CD4-positive, CD25-positive, alpha-beta regulatory T cell (primary cell): ENCODE measurements around the gene FOXN3. TPM values are rescaled to one million over a fixed set of nuclear protein-coding genes. Genes with fewer than 3 reads are reported as not detected.

ENCODE experiments used
- ATAC-seq, 2 donors: fragments of 150-1000 bp; cut with Tn5 transposase; one replicate each; pipeline ENCODE4 v1.10.0; 2021; ENCODE audit warnings: low read depth in 2 of 2, moderate number of reproducible peaks in 2 of 2, moderate library complexity in 1 of 2
- DNase-seq, 3 donors: peaks; one replicate each; pipeline versions ENCODE4 v3.0.0 to v3.0.0-alpha.2; 2012 to 2022; ENCODE audit warnings: mixed read lengths in 1 of 3
- H3K27ac ChIP-seq: one replicate; pipeline ENCODE4 v1.7.0; 2013; ENCODE audit warnings: mild to moderate bottlenecking, low read length; ENCODE audit not compliant: insufficient read depth, poor library complexity, severe bottlenecking
- H3K27me3 ChIP-seq: one replicate; pipeline ENCODE4 v1.7.0; 2013; ENCODE audit warnings: low read length; ENCODE audit not compliant: control insufficient read depth, insufficient read depth
- H3K36me3 ChIP-seq: one replicate; pipeline ENCODE4 v1.7.0; 2013; ENCODE audit warnings: mild to moderate bottlenecking, low read length, moderate library complexity; ENCODE audit not compliant: control insufficient read depth, insufficient read depth
- H3K4me1 ChIP-seq: 2 replicates; pipeline ENCODE4 v1.7.0; 2013; ENCODE audit warnings: mild to moderate bottlenecking, low read length; ENCODE audit not compliant: insufficient read depth, control insufficient read depth, poor library complexity, severe bottlenecking
- H3K4me3 ChIP-seq: one replicate; pipeline ENCODE4 v1.7.0; 2013; ENCODE audit warnings: low read depth, mild to moderate bottlenecking, low read length, moderate library complexity
- H3K9me3 ChIP-seq, 2 experiments: 1 replicate in 1 of 2; 2 replicates in 1 of 2; pipeline ENCODE4 v1.7.0; 2013; ENCODE audit warnings: low read length in 2 of 2, mild to moderate bottlenecking in 1 of 2, moderate library complexity in 1 of 2; ENCODE audit not compliant: control insufficient read depth in 2 of 2
- H3K27ac Mint-ChIP-seq, 3 donors: one replicate each; pipeline ENCODE4 v1.8.0; 2020 to 2022; ENCODE audit warnings: mild to moderate bottlenecking in 3 of 3, mixed read lengths in 3 of 3, moderate library complexity in 2 of 3
- H3K27me3 Mint-ChIP-seq: one replicate; pipeline ENCODE4 v1.8.0; 2022; ENCODE audit warnings: mild to moderate bottlenecking, mixed read lengths
- H3K36me3 Mint-ChIP-seq: one replicate; pipeline ENCODE4 v1.8.0; 2020; ENCODE audit warnings: mixed read lengths
- H3K4me1 Mint-ChIP-seq, 4 donors: one replicate each; pipeline ENCODE4 v1.8.0; 2020 to 2022; ENCODE audit warnings: mixed read lengths in 4 of 4, mild to moderate bottlenecking in 1 of 4
- H3K4me3 Mint-ChIP-seq, 4 donors: one replicate each; pipeline ENCODE4 v1.8.0; 2020 to 2022; ENCODE audit warnings: mild to moderate bottlenecking in 4 of 4, mixed read lengths in 4 of 4, moderate library complexity in 3 of 4
- H3K9me3 Mint-ChIP-seq, 7 donors: one replicate each; pipeline ENCODE4 v1.8.0; 2020 to 2022; ENCODE audit warnings: mixed read lengths in 7 of 7, mild to moderate bottlenecking in 3 of 7, moderate library complexity in 2 of 7
- polyA plus RNA-seq, 4 donors: library from polyadenylated mRNA; unstranded; fragments of 300-500 nt; fragmentation: Illumina TruSeq; gene quantifications; one replicate each; pipeline ENCODE4 v1.2.3, GENCODE V29; 2021
- total RNA-seq: library from RNA; stranded (reverse); gene quantifications from one replicate; pipeline ENCODE4 v1.2.3, GENCODE V29; 2022

FOXN3 gene
- total and polyA plus RNA-seq, 5 donors from 2014 or later, result 108 to 203 (median 111) TPM

GRCh38 chr14:89142366-89142765 is 274.7 kb downstream of the FOXN3 start:
- H3K27me3 Mint-ChIP-seq, result peaks cover 24% of the 10 kb centered on the region
- no peaks in the 10 kb centered on the region for H3K9me3 ChIP-seq
- no peak overlapping the region for H3K27ac Mint-ChIP-seq
- H3K9me3 Mint-ChIP-seq, result peaks cover 0 to 4% (median 0%) of the 10 kb centered on the region in 7 donors
- H3K27ac ChIP-seq, result no peak overlapping the region
- DNase-seq, result no peak
- no peaks in the 10 kb centered on the region for H3K27me3 ChIP-seq
- no peaks in the 10 kb centered on the region for H3K4me1 Mint-ChIP-seq
- no peak for ATAC-seq
- peaks cover 7% of the 10 kb centered on the region for H3K36me3 Mint-ChIP-seq
- H3K4me3 ChIP-seq, result no peak overlapping the region
- H3K4me3 Mint-ChIP-seq, result no peak overlapping the region
- H3K36me3 ChIP-seq, result no peaks in the 10 kb centered on the region
- H3K4me1 ChIP-seq, result no peaks in the 10 kb centered on the region

DNA sequence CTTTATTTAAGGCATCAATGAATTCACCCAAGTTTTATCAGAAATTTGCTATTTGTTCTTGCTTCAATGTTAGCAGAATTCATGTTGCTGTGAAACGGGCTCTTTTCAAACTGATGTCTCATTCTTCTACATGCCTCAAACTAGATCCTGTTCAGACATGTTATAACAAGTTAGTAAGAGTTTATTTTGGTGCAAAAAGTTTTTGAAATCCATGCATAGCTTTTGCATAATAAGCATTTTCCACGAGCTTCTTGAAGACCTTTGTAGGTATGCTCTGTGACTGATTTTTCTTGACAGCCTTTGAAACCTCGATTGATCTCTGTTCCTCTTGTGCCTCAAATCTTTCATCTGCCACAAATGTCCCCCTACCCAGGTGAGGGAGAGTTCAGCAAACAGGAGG is 275.2 kb downstream of the FOXN3 start:
- peaks cover 24% of the 10 kb centered on the region for H3K27me3 Mint-ChIP-seq
- no peaks in the 10 kb centered on the region for H3K4me1 Mint-ChIP-seq
- Histone ChIP-seq H3K4me3 (no peak overlapping the region), H3K9me3 (no peaks in the 10 kb centered on the region), H3K27me3 (no peaks in the 10 kb centered on the region), H3K4me1 (no peaks in the 10 kb centered on the region), H3K36me3 (no peaks in the 10 kb centered on the region), H3K27ac (no peak overlapping the region)
- H3K27ac Mint-ChIP-seq, result no peak overlapping the region
- ATAC-seq (no peak), DNase-seq (no peak)
- H3K36me3 Mint-ChIP-seq, result peaks cover 3% of the 10 kb centered on the region
- no peak overlapping the region for H3K4me3 Mint-ChIP-seq
- peaks cover 0 to 8% (median 2%) of the 10 kb centered on the region in 7 donors for H3K9me3 Mint-ChIP-seq

DNA sequence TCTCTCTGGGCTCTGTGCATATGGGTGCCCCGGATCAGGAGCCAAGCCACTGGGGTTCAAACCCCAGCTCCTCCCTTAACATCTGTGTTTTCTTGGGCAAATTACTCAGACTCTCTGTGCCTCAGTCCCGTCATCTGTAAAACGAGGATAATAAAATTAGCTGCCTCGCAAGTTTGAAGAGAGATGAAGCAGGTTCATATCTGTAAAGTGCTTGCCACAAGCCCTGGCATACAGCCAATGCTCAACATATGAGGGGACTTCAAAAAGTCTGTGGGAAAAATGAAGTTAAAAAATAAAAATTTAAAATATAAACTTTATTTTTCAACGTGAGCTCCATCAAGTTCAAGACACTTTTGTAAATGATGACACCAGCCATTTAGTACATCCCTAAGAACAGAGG is 276.7 kb downstream of the FOXN3 start:
- H3K27ac ChIP-seq, result no peak overlapping the region
- no peaks in the 10 kb centered on the region for H3K4me1 ChIP-seq
- Mint-ChIP-seq H3K4me1 (no peaks in the 10 kb centered on the region), H3K27me3 (peaks cover 30% of the 10 kb centered on the region), H3K4me3 (no peak overlapping the region), H3K36me3 (peaks cover 3% of the 10 kb centered on the region), H3K27ac (no peak overlapping the region), H3K9me3 (peaks cover 0 to 23% (median 5%) of the 10 kb centered on the region in 7 donors)
- H3K27me3 ChIP-seq, result no peaks in the 10 kb centered on the region
- ATAC-seq (no peak), DNase-seq (no peak)
- no peaks in the 10 kb centered on the region for H3K36me3 ChIP-seq
- no peak overlapping the region for H3K4me3 ChIP-seq
- H3K9me3 ChIP-seq, result peaks cover 6 to 8% of the 10 kb centered on the region in 2 experiments

DNA sequence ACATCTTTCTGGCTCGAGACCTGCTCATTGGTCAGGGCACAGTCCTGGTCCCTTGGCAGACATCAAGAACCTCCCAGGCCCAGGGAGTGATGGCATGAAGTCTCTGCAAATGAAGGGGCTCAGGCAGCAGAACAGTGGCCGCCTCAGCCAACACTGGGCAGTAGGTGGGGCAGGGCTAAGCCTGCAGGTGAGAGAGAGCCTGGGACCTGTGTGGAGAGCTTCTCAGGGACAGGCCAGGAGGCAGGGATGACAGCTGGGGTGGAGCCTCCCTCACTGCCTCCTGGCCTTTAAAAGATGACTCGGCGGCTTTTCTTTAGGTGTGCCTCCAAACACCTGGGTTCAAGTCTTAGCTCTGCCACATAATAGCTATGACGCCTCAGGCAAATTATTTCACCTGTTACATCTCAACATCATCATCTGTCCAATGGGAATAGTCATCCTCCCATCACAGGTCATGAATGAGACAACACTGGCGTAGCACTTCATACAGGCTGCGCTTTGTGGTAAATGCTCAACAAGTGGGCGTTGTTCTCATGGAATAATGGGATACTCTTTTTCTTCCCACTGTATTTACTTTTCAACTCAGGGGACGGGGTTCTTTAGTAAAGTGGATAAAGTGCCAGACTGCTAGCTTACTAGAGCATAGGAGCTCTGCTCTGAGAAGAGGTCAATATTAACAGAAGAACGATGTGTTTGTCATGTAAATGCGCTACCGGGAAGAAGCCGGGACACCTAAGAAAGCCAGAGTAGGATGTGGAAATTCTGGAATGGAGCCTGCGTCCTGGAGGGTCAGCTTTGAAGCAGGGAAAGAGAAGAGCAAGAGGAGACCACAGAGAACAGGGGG is 277.4 kb downstream of the FOXN3 start:
- H3K27ac ChIP-seq, result no peak overlapping the region
- no peaks in the 10 kb centered on the region for H3K27me3 ChIP-seq
- H3K4me1 ChIP-seq, result no peaks in the 10 kb centered on the region
- peaks cover 0 to 25% (median 5%) of the 10 kb centered on the region in 7 donors for H3K9me3 Mint-ChIP-seq
- peaks cover 27% of the 10 kb centered on the region for H3K27me3 Mint-ChIP-seq
- H3K4me1 Mint-ChIP-seq, result no peaks in the 10 kb centered on the region
- no peak overlapping the region for H3K4me3 Mint-ChIP-seq
- DNase-seq (no peak), ATAC-seq (no peak)
- no peaks in the 10 kb centered on the region for H3K36me3 ChIP-seq
- H3K4me3 ChIP-seq, result no peak overlapping the region
- peaks cover 6 to 11% of the 10 kb centered on the region in 2 experiments for H3K9me3 ChIP-seq
- no peaks in the 10 kb centered on the region for H3K36me3 Mint-ChIP-seq
- no peak overlapping the region for H3K27ac Mint-ChIP-seq

DNA sequence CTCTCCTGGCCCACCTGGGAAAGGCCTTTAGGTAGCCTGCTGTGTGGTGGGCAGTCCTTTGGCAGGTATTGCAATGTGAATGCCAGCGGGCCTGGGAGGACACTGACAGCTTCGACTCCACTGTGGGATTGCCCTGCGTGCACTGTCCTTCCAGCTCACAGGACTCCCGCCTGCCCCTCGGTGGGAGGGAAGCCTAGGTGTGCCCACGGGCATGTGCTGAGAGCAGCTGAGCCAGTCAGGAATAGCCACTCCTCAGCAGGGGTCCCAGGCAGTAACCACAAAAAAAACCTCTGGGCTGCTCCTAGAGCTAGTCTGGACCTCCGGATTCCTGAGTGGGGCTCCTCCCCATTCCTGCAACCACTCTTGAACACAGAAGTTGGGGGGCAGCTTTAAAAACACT is 278.2 kb downstream of the FOXN3 start:
- H3K27ac Mint-ChIP-seq, result no peak overlapping the region
- H3K4me3 Mint-ChIP-seq, result no peak overlapping the region
- Histone ChIP-seq H3K27ac (no peak overlapping the region), H3K4me1 (no peaks in the 10 kb centered on the region), H3K4me3 (no peak overlapping the region), H3K9me3 (peaks cover 6 to 11% of the 10 kb centered on the region in 2 experiments), H3K27me3 (no peaks in the 10 kb centered on the region), H3K36me3 (no peaks in the 10 kb centered on the region)
- ATAC-seq (no peak), DNase-seq (no peak)
- peaks cover 0 to 25% (median 5%) of the 10 kb centered on the region in 7 donors for H3K9me3 Mint-ChIP-seq
- H3K27me3 Mint-ChIP-seq, result peaks cover 22% of the 10 kb centered on the region
- no peaks in the 10 kb centered on the region for H3K36me3 Mint-ChIP-seq
- no peaks in the 10 kb centered on the region for H3K4me1 Mint-ChIP-seq

GRCh38 chr14:89137526-89138163 is 279.4 kb downstream of the FOXN3 start:
- ATAC-seq, result no peak
- no peak overlapping the region for H3K4me3 ChIP-seq
- H3K36me3 ChIP-seq, result no peaks in the 10 kb centered on the region
- H3K4me3 Mint-ChIP-seq, result no peak overlapping the region
- H3K27me3 Mint-ChIP-seq, result peaks cover 22% of the 10 kb centered on the region
- DNase-seq, result no peak
- H3K27ac ChIP-seq, result no peak overlapping the region
- no peaks in the 10 kb centered on the region for H3K36me3 Mint-ChIP-seq
- no peaks in the 10 kb centered on the region for H3K4me1 Mint-ChIP-seq
- peaks cover 0 to 27% (median 5%) of the 10 kb centered on the region in 7 donors for H3K9me3 Mint-ChIP-seq
- H3K27ac Mint-ChIP-seq, result no peak overlapping the region
- no peaks in the 10 kb centered on the region for H3K27me3 ChIP-seq
- peaks cover 6 to 11% of the 10 kb centered on the region in 2 experiments for H3K9me3 ChIP-seq
- no peaks in the 10 kb centered on the region for H3K4me1 ChIP-seq

GRCh38 chr14:89136587-89136986 is 280.4 kb downstream of the FOXN3 start:
- no peaks in the 10 kb centered on the region for H3K36me3 Mint-ChIP-seq
- peaks cover 0 to 27% (median 5%) of the 10 kb centered on the region in 7 donors for H3K9me3 Mint-ChIP-seq
- Histone ChIP-seq H3K4me3 (no peak overlapping the region), H3K4me1 (no peaks in the 10 kb centered on the region), H3K36me3 (no peaks in the 10 kb centered on the region), H3K27me3 (no peaks in the 10 kb centered on the region), H3K9me3 (peaks cover 6 to 11% of the 10 kb centered on the region in 2 experiments), H3K27ac (no peak overlapping the region)
- H3K4me1 Mint-ChIP-seq, result no peaks in the 10 kb centered on the region
- H3K27ac Mint-ChIP-seq, result no peak overlapping the region
- ATAC-seq (no peak), DNase-seq (no peak)
- peaks cover 22% of the 10 kb centered on the region for H3K27me3 Mint-ChIP-seq
- no peak overlapping the region for H3K4me3 Mint-ChIP-seq
